Right ventricle myocardium superior (tissue), 1 donor: Measurements from ENCODE around the gene TBC1D8. TPM values are rescaled to one million over a fixed set of nuclear protein-coding genes. Genes with fewer than 3 reads are reported as not detected.

Source experiments
- ATAC-seq: fragments of 200-7000 bp; cut with Tn5 transposase; one replicate; pipeline ENCODE4 v1.9.1; 2020; ENCODE audit warnings: mild to moderate bottlenecking; ENCODE audit not compliant: poor library complexity
- DNase-seq: peaks from one replicate; pipeline ENCODE4 v3.0.0-alpha.2; 2020
- intact Hi-C: fragments of 100-400 bp; cut with DNase I; formaldehyde crosslinking; loops from one replicate; pipeline ENCODE4 v1.11.2; 2022
- total RNA-seq: library from RNA; stranded (reverse); fragmentation: NEBNext Ultra II Directional; extraction: Animal tissue kit (Norgen Biotek cat#: 25700); gene quantifications from one replicate; pipeline ENCODE4 v1.2.1, GENCODE V29; 2021
- donor health status: DM: no; HTN: yes; CAD: no; lungs with severe emphysema.

TBC1D8 gene
- total RNA-seq, 1 donor from 2014 or later, result 51.4 TPM

DNA sequence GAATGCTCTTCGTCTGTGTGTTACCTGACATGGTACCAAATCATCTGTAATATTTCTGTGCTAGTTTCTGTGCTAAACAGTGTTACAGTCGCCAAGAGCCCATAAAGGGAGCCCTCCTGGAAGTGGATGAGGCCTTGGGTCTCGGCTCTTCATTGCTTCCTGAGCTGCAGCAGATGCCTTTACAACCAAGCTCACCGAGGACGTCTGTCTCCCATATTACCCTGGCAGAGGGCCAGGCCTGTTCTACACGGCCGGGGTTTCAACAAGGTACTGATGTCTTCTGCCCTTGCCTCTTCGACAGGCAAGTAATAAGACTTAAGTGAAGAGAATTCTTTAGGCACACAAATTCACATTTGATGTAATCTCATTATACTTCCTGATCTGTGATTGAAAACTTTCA, 132.2 kb downstream of the TBC1D8 start:
- ATAC-seq (no peak), DNase-seq (no peak)
- intact Hi-C loops, result no loop called here

DNA sequence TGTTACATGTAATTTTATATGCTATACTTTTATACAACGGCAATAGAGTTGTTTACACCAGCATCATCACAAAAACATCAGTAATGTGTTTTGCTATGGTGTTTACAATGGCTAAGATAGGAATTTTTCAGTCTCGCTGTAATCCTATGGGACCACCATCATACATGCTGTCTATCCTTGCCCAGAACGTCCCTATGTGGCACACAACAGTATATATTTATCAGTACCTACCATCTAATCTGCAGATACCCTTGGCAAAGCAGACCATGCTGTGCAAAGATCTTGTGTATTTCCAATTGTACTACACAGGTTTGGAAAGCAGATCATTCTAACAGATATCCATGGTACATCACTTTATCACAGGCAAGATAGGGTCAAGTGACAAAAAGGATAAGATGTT, 133.8 kb downstream of the TBC1D8 start:
- ATAC-seq, result no peak
- intact Hi-C loops, result no loop called here

GRCh38 chr2:101014264-101014857, 136.8 kb downstream of the TBC1D8 start:
- intact Hi-C loops, result no loop called here
- no peak for ATAC-seq
- DNase-seq, result no peak

More for the DNA sequence above, 133.8 kb downstream of the TBC1D8 start:
- DNase-seq, result no peak

GRCh38 chr2:101012706-101013181, 138.4 kb downstream of the TBC1D8 start:
- intact Hi-C loops, result loop anchor here (2.0 kb wide), 1 partner anchor 138 kb away; the partner anchor contains the start of gene TBC1D8
- DNase-seq, result no peak
- ATAC-seq, result peak; percentile 15

DNA sequence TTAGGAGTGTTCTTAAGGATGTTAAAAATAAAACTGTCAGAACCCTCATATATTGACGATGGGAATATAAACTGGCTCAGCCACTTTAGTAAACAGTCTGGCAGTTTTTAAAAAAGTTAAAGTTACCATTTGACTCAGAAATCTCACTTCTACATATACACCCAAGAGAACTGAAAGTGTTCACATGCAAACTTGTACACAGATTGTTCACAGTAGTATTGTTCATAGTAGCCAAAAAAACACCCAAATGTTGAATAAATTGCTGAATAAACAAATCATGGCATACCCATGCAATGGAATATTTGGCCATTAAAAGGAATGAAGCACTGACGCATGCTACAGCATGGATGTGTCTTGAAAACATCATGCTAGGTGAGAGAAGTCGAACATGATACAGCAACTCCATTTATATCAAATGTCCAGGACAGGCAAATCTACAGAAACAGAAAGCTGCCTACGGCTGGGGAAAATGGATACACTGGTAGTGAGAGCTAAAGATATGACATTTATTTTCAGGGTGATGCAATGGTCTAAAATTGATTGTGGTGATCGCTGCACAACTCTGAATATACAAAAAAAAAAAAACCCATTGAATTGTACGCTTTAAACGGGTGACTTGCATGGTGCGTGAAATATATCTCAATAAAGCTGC, 139.0 kb downstream of the TBC1D8 start:
- ATAC-seq (no peak), DNase-seq (no peak)
- intact Hi-C loops, result loop anchor here (2.0 kb wide), 1 partner anchor 139 kb away; the partner anchor contains the start of gene TBC1D8

GRCh38 chr2:101011152-101011551, 140.0 kb downstream of the TBC1D8 start:
- DNase-seq (no peak), ATAC-seq (no peak)
- intact Hi-C loops, result no loop called here

DNA sequence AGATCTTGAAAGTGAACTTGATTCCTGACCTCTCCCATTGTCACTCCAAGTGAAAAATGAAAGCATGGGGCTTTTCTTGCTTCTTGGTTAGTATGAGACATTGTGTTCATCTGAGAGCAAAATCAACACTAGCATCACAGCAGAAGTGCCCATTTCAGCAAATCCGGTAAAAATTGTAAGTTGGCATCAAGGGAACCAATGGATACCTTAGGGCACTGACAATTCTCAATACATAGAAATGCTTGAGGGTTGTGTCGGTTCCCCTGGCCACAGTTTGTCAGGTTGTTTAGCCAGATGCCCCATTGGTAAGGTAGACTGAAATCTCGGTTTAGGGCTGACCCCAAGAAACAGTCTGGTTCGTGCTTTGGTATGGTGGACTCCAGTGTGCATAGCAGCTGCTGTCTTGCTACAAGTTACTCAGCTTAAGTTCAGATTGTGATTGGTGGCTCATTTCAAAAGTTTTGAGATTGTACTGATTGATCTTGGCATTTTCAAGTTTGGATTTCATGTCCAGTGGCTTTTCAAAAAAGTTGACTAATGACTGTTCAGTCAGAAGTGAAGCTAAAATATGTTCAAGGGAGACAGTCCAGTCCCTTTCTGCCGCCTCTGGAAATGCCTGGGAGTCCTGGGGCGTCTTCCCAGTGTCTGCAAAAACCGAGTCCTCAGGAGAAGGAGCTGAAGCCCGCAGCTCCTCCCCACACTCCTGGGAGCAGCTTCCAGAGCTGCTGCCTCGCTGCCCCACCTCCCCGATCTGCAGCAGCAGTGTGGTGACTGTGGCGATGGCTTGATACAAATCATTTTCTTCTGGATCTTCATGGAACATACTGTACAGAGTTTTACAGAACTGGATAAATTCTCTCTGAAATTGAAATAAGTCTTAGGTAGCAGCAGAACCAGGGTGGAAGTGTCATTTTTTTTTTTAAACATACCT, 143.5 kb downstream of the TBC1D8 start:
- DNase-seq (no peak), ATAC-seq (no peak)
- intact Hi-C loops, result no loop called here

DNA sequence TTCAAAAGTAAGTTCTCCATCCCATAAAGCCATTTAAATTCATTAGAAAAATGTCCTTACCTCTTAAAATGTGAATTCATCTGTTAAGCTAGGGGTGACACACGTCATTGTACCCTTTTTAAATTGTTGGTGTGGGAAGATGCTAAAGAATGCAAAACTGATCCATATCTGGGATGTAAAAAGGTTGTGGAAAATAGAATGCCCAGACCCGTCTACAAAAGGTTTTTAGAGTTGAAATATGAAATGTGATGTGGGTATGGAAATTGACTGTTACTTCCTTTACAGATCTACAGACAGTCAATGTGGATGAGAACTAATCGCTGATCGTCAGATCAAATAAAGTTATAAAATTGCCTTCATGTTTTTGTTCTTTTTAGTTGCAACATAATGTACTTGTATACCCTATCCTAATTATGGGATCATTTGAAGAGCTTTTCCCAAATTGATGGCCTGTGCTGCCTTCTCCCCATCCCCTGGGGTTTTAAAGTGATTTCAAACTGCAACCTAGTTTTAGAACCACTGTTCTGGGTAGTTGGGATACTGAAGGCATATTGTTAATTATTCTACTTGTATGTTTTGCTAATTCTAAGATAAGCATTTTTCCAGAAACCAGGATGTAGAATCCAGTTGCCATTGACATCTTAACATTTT, 145.0 kb downstream of the TBC1D8 start:
- intact Hi-C loops, result no loop called here
- DNase-seq (no peak), ATAC-seq (no peak)

DNA sequence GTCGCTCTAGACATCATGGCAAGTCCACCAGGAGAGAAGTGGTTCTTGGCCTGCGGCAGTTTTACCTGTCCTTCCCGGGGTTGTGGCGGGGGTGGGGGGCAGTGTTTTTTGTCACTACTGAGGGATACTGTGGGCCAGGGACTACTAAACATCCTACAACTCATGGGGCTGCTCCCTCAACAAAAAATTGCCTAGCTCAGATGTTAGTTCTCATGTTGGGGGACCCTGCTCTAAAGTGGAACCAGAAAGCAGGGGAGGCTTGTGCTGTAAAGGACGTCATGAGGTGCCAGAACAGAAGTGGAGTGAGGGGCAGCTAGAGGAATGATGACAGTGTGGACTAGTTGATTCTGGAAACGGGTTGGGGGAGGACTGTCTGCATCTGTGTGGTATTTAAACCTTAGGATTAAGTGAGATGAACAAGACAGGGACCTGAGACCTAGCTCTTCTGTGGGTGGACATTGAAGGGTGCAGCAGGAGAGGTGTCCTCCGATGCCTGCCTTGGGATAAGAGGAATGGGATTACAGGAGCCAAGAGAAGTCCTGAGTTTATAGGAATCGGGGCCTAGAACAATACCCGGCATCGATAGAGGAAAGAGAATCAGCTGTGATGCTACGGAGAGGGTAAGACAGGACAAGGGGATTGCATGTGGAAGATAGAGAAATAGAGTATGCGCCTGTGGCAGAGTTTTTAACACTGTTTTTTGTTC, 146.4 kb downstream of the TBC1D8 start:
- no peak for DNase-seq

DNA sequence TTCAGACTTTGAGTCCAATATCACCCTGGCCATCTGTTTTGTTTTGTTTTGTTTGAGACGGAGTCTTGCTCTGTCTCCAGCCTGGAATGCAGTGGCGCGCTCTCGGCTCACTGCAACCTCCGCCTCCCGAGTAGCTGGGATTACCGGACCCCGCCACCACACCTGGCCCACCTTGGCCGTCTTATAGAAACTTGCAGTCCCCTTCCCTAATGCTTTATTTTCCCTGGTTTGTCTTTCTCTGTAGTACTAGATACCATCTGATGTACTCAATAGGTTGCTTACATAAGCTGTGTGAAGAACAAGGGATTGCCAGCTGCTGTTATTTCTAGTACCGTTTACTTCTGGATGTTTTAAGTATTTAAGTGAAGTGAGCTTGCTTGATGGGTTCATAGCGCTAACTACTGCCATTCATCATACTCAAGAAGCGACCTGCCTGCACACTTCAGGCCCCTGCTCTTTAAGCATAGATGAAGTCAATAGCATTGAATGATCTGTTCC, 147.9 kb downstream of the TBC1D8 start:
- intact Hi-C loops, result no loop called here
- ATAC-seq, result no peak
- no peak for DNase-seq

More for the DNA sequence above, 146.4 kb downstream of the TBC1D8 start:
- intact Hi-C loops, result no loop called here
- no peak for ATAC-seq

DNA sequence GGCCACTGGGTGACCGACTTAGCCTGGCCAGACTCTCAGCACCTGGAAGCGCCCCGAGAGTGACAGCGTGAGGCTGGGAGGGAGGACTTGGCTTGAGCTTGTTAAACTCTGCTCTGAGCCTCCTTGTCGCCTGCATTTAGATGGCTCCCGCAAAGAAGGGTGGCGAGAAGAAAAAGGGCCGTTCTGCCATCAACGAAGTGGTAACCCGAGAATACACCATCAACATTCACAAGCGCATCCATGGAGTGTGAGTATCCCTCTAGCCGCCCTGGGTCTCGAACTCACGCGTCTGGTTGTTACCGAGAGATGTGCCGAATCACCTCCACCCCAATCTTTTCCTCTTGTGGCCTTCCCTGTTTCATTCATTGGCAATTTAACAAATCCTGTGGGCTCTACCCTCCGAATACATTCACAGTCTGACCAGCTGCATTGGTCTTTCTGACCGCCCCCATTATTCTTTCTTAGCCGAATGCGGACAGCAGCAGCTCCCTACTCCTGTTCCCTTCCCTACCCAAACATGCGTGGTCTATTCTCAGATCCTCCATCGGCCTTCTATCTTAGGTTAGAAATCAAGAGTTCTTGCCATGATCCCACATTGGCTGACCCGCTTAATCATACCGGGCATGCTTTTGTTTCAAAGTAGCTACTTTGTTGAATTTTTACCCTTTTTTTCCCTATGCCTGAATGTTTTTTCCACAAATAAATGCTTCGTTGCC, 148.5 kb downstream of the TBC1D8 start:
- intact Hi-C loops, result no loop called here
- ATAC-seq, result no peak
- no peak for DNase-seq

DNA sequence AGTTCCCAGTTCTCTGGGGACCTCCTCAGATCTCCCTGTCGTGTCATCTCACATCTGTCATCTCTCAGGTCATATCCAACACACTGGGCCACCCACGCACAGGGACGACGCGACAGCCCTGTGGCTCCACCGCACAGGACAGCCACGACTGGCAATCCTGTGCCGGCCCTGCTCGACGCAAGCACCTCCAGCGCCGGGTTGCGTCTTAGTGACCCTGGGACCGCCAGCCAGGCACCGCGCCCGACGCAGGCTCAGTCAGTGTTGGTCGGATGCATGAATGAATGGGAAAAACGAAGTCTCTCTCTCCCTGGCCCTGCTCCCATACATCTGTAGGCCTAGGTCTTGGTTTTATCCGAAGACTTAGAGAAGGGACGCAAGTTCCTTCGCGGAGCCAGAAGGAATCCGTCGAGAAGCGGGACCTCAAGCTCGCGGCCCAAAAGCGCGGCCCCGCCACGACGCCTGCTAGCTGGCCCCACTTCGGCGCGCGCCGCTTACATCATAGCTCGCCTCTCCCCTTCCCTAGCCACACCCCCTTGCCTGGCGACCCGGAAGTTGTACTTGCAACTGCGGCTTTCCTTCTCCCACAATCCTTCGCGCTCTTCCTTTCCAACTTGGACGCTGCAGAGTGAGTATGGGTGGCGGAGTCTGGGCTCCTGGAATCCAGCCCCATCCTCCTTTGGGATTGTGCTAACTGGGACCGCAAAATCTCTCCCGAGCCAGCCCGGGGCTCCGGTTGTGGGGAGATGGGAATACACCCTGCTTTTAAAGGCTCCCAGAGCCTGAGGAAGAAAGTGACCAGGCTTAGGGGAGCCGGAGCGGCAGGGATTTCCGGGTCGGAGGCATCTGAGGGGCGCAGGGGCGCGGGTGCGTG, 149.3 kb downstream of the TBC1D8 start, which contains the start of gene RPL31:
Gene RPL31, plus strand, starts transcription at position 599 of the 871 bp plus-strand sequence. CDS start 413 bp downstream, outside the sequence.
- intact Hi-C loops, result no loop called here
- peak; percentile 98 for DNase-seq
- ATAC-seq, result peak; percentile 97

GRCh38 chr2:100999995-101000394, 151.2 kb downstream of the TBC1D8 start:
- intact Hi-C loops, result no loop called here
- DNase-seq, result no peak

GRCh38 chr2:100998235-100998573, 153.0 kb downstream of the TBC1D8 start:
- intact Hi-C loops, result no loop called here
- no peak for DNase-seq
- ATAC-seq, result no peak

More at GRCh38 chr2:100999995-101000394, 151.2 kb downstream of the TBC1D8 start:
- ATAC-seq, result no peak

GRCh38 chr2:100997509-100998234, 153.5 kb downstream of the TBC1D8 start:
- ATAC-seq (no peak), DNase-seq (no peak)
- intact Hi-C loops, result no loop called here
